H1 (cell line): ENCODE measurements around the gene THAP2. TPM values are rescaled to one million over a fixed set of nuclear protein-coding genes. Genes with fewer than 3 reads are reported as not detected.

Experiments used
- CTBP2 ChIP-seq: IDR thresholded peaks from 2 replicates; pipeline ENCODE4 v1.7.0; 2011; ENCODE audit warnings: borderline replicate concordance, mild to moderate bottlenecking, moderate library complexity, mixed read lengths, low read length; ENCODE audit not compliant: insufficient read depth, insufficient read length
- EGR1 ChIP-seq: IDR thresholded peaks from 2 replicates; pipeline ENCODE4 v1.6.1; 2011; ENCODE audit warnings: low read depth, low read length, borderline replicate concordance
- EZH2 ChIP-seq: fragments of 200-600 bp; sonication (generic); IDR thresholded peaks from 2 replicates; pipeline ENCODE4 v1.7.1; 2012; ENCODE audit warnings: low read depth, mild to moderate bottlenecking, moderate library complexity, low read length, inconsistent platforms; ENCODE audit not compliant: severe bottlenecking
- FOSL1 ChIP-seq: IDR thresholded peaks from 2 replicates; pipeline ENCODE4 v1.6.1; 2011; ENCODE audit warnings: mild to moderate bottlenecking, low read depth, low read length, moderate library complexity; ENCODE audit not compliant: insufficient read depth
- GTF2F1 ChIP-seq: IDR thresholded peaks from 2 replicates; pipeline ENCODE4 v1.6.1; 2012; ENCODE audit warnings: low read depth, low read length, improper control_type of control experiment, borderline replicate concordance
- HDAC2 ChIP-seq, 2 experiments: fragments of 300-600 bp in 1 of 2; sonication (generic) in 1 of 2; IDR thresholded peaks; 2 replicates each; pipeline ENCODE4 v1.6.1; 2011 to 2012; ENCODE audit warnings: low read depth in 2 of 2, low read length in 2 of 2, mild to moderate bottlenecking in 2 of 2, moderate library complexity in 2 of 2, borderline replicate concordance in 1 of 2, inconsistent platforms in 1 of 2
- HDAC6 ChIP-seq: IDR thresholded peaks from one replicate; pipeline ENCODE4 v1.7.1; 2012; ENCODE audit warnings: low read depth, mild to moderate bottlenecking, inconsistent platforms, low read length, moderate library complexity
- JUND ChIP-seq: IDR thresholded peaks from 2 replicates; pipeline ENCODE4 v1.6.1; 2011; ENCODE audit warnings: mild to moderate bottlenecking, improper control_type of control experiment, low read length
- KDM4A ChIP-seq: IDR thresholded peaks from one replicate; pipeline ENCODE4 v1.7.1; 2012; ENCODE audit warnings: low read depth, mild to moderate bottlenecking, moderate library complexity, low read length, inconsistent platforms; ENCODE audit not compliant: severe bottlenecking
- RFX5 ChIP-seq: IDR thresholded peaks from 2 replicates; pipeline ENCODE4 v1.6.1; 2011; ENCODE audit warnings: low read depth, low read length, improper control_type of control experiment, borderline replicate concordance
- RNF2 ChIP-seq: fragments of 200-900, 300-1000 bp; sonication (generic); IDR thresholded peaks from 2 replicates; pipeline ENCODE4 v1.7.1; 2016; ENCODE audit warnings: borderline replicate concordance, low read depth, mild to moderate bottlenecking, antibody characterized with exemption, low read length; ENCODE audit not compliant: poor library complexity, severe bottlenecking; ENCODE audit errors: missing control alignments
- SIRT6 ChIP-seq: IDR thresholded peaks from one replicate; pipeline ENCODE4 v1.7.1; 2012; ENCODE audit warnings: low read length, inconsistent platforms
- SRF ChIP-seq: IDR thresholded peaks from 2 replicates; pipeline ENCODE4 v1.6.1; 2011; ENCODE audit warnings: mild to moderate bottlenecking, low read depth, low read length, moderate library complexity
- SUZ12 ChIP-seq: fragments of 200-600 bp; sonication (generic); IDR thresholded peaks from 2 replicates; pipeline ENCODE4 v1.6.1; 2012; ENCODE audit warnings: mild to moderate bottlenecking, inconsistent platforms, low read length, moderate library complexity, mixed read lengths
- TAF1 ChIP-seq: IDR thresholded peaks from 2 replicates; pipeline ENCODE4 v1.6.1; 2011; ENCODE audit warnings: mild to moderate bottlenecking, low read depth, low read length
- ZNF274 ChIP-seq: IDR thresholded peaks from 2 replicates; pipeline ENCODE4 v1.7.0; 2012; ENCODE audit warnings: low read length, borderline replicate concordance; ENCODE audit errors: extremely low read depth
- polyA plus RNA-seq, 7 experiments: library from polyadenylated mRNA; depleted of rRNA in 3 of 7; stranded (reverse) in 5 of 7; unstranded in 2 of 7; fragments of >200 nt in 5 of 7; fragments of 200-250 nt in 2 of 7; gene quantifications; 1 replicate in 5 of 7; 2 replicates in 1 of 7; 4 replicates in 1 of 7; pipeline versions ENCODE4 v1.2.1 to v1.2.3, GENCODE V29; 2011 to 2013; ENCODE audit warnings: missing spikeins in 2 of 7, mixed read lengths in 2 of 7
- total RNA-seq: library from RNA; stranded (reverse); fragmentation: NEBNext Ultra II Directional; extraction: Animal tissue kit (Norgen Biotek cat#: 25700); gene quantifications from 2 replicates; pipeline ENCODE4 v1.2.1, GENCODE V29; 2021
- TF ChIP-seq, protein P1 (sequence below), 3 experiments: IDR thresholded peaks; 1 replicate in 2 of 3; 2 replicates in 1 of 3; pipeline versions ENCODE4 v1.5.1 to v1.6.1; 2011; ENCODE audit warnings: low read length in 3 of 3, mild to moderate bottlenecking in 3 of 3, inconsistent platforms in 2 of 3, low read depth in 1 of 3, moderate library complexity in 1 of 3; ENCODE audit not compliant: insufficient read depth in 1 of 3; ENCODE audit errors: control extremely low read depth in 1 of 3
- TF ChIP-seq, protein P2 (sequence below): IDR thresholded peaks from 2 replicates; pipeline ENCODE4 v1.6.1; 2012; ENCODE audit warnings: inconsistent platforms
- TF ChIP-seq, protein P3 (sequence below): IDR thresholded peaks from 2 replicates; pipeline ENCODE4 v1.6.1; 2012; ENCODE audit warnings: inconsistent platforms

Gene THAP2
- total and polyA plus RNA-seq, 2 of the 8 experiments (the other 6 are each of a cell fraction or from before 2014, with no cell fraction given): 1.8 to 5.3 TPM

DNA sequence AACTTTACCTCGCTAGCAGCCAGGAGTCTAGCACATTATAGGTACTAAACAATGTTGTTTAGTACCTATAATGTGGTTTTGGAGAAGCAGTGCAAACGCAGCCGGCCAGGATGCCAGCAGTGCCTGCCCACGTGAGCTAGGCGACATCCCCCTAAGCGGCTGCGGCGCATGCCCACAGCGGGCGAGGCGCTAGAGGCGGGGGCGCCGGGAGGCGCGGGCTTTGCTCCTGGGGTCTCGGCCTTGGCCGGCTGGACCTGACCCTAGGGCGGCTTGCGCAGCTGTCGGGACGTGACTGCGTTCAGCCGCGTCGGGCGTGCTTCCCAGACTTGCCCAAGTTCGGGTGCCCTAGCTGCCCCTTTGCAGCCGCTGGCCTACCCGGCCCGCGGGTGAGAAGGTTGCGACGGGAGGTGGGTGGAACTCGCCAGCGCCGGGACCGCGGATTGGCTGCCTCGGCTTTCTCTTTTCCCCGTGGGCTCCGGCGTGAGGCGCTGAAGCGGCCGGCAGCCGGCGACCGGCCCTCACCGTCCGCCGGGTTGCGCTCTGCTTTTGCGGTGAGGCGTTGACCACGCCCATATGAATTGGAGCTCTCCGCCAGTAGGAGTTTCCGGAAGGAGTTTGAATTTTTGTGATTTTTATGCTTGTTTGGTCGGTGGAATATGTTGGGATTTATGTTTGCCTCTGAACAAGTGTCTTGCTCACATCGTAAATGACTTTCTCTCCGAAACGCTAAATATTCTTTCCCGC is 22.0 kb downstream of the THAP2 start, which contains the start of gene TMEM19 (continued):
- TF ChIP-seq, protein P1, sequence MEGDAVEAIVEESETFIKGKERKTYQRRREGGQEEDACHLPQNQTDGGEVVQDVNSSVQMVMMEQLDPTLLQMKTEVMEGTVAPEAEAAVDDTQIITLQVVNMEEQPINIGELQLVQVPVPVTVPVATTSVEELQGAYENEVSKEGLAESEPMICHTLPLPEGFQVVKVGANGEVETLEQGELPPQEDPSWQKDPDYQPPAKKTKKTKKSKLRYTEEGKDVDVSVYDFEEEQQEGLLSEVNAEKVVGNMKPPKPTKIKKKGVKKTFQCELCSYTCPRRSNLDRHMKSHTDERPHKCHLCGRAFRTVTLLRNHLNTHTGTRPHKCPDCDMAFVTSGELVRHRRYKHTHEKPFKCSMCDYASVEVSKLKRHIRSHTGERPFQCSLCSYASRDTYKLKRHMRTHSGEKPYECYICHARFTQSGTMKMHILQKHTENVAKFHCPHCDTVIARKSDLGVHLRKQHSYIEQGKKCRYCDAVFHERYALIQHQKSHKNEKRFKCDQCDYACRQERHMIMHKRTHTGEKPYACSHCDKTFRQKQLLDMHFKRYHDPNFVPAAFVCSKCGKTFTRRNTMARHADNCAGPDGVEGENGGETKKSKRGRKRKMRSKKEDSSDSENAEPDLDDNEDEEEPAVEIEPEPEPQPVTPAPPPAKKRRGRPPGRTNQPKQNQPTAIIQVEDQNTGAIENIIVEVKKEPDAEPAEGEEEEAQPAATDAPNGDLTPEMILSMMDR (IDR thresholded peaks at IDR 0.05; ENCODE audit: control extremely low read depth in 1 of 3, insufficient read depth in 1 of 3, low read depth in 1 of 3, low read length in 3 of 3): peak; percentile 1 to 20 (median 6); a peak in 3 of 4 replicates
- TF ChIP-seq GTF2F1 (no peak), HDAC2 (IDR thresholded peaks at IDR 0.05; ENCODE audit: borderline replicate concordance in 1 of 2, low read depth in 2 of 2, low read length in 2 of 2) (peak; percentile 51 to 89; a peak in 2 of 4 replicates), SRF (0 out of 2 replicates have a peak, but pooled peaks have one; percentile 12), JUND (no peak), TAF1 (peak; percentile 85), SUZ12 (no peak), SIRT6 (no peak), ZNF274 (no peak), KDM4A (peak; percentile 78), EGR1 (no peak; the same call in 1 of the 2 replicates), CTBP2 (no peak), HDAC6 (no peak), RFX5 (no peak), FOSL1 (no peak), RNF2 (no peak), EZH2 (no peak)
- TF ChIP-seq, protein P2, sequence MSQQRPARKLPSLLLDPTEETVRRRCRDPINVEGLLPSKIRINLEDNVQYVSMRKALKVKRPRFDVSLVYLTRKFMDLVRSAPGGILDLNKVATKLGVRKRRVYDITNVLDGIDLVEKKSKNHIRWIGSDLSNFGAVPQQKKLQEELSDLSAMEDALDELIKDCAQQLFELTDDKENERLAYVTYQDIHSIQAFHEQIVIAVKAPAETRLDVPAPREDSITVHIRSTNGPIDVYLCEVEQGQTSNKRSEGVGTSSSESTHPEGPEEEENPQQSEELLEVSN: peak; percentile 94
- TF ChIP-seq, protein P3, sequence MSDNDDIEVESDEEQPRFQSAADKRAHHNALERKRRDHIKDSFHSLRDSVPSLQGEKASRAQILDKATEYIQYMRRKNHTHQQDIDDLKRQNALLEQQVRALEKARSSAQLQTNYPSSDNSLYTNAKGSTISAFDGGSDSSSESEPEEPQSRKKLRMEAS: peak; percentile 95
